Right cardiac atrium (tissue), 5 donors: ENCODE measurements around the gene TMEM232. TPM values are rescaled to one million over a fixed set of nuclear protein-coding genes. Genes with fewer than 3 reads are reported as not detected.

ENCODE experiments used
- microRNA-seq, 2 donors: library from miRNA; unstranded; fragments of <30 nt; microRNA quantifications; one replicate each; pipeline ENCODE4 v1.2.0, GENCODE V29; 2020 to 2021
- polyA plus RNA-seq: library from polyadenylated mRNA; stranded (reverse); fragments of 200-250 nt; gene quantifications from one replicate; pipeline ENCODE4 v1.2.3, GENCODE V29; 2013
- total RNA-seq, 4 donors: library from RNA; stranded (reverse); fragmentation: NEBNext Ultra II Directional; extraction: Animal tissue kit (Norgen Biotek cat#: 25700); gene quantifications; one replicate each; pipeline ENCODE4 v1.2.1, GENCODE V29; 2021
- donor health status: healthy with polysubstance abuse.
- donor health status: DM: no; HTN: yes; CAD: no.
- donor health status: DM: no; HTN: no; CAD: no.
- donor health status: DM: no; HTN: yes; CAD: no; lungs with severe emphysema.
- donor health status: DM: yes; HTN: yes; CAD: no.

TMEM232 gene
- total and polyA plus RNA-seq, 5 donors: 0.63 to 3.3 (median 3.1) TPM

Small RNA genes within 50 kb of the gene (microRNA-seq; reads per million reads assigned to microRNA genes)
- gene MIR548F3: 0 reads per million in 2 donors

Other genes starting within 250 kb of the TMEM232 start
- gene SLC25A46, start 12.3 kb upstream of the TMEM232 start, total RNA-seq: 10 to 100 TPM; 42.2 to 47.6 (median 43.8) TPM
- gene SLC25A46, start 12.3 kb upstream of the TMEM232 start, polyA plus RNA-seq: 18.7 TPM